PC-3 (cell line): Measurements from ENCODE around the gene STAT5A. TPM values are rescaled to one million over a fixed set of nuclear protein-coding genes. Genes with fewer than 3 reads are reported as not detected.

Experiments
- ATAC-seq: fragments of 200-7000 bp; cut with Tn5 transposase; 2 replicates; pipeline ENCODE4 v1.9.1; 2020; ENCODE audit warnings: mild to moderate bottlenecking, moderate library complexity
- BruUV-seq: library from RNA; stranded (reverse); fragments of 400-500 nt; replicated peaks from 2 replicates; lab custom pipeline; 2021; lab: Mats Ljungman, UMichigan
- CTCF ChIA-PET: fragments of 300-600 bp; sonication (Branson Sonifier 250); formaldehyde crosslinking; loops from one replicate; lab custom pipeline; 2022; ENCODE audit warnings: antibody characterized with exemption; lab: Charles Lee
- POLR2A ChIA-PET: fragments of 300-600 bp; sonication (Branson Sonifier 250); formaldehyde crosslinking; loops from one replicate; lab custom pipeline; 2022; ENCODE audit warnings: antibody characterized with exemption; ENCODE audit not compliant: unreplicated experiment; lab: Charles Lee
- DNase-seq: peaks from one replicate; pipeline ENCODE4 v3.0.0-alpha.2; 2015
- H2AFZ ChIP-seq: fragments of 300-600 bp; sonication (generic); 2 replicates; pipeline ENCODE4 v1.6.0; 2016; ENCODE audit warnings: antibody characterized with exemption, low read length
- H3F3A ChIP-seq: fragments of 300-600 bp; sonication (generic); one replicate; pipeline ENCODE4 v1.6.0; 2017; ENCODE audit warnings: antibody characterized with exemption, low read length, control low read depth, mild to moderate bottlenecking; ENCODE audit not compliant: unreplicated experiment
- H3K27ac ChIP-seq: fragments of 300-600 bp; sonication (generic); 2 replicates; pipeline ENCODE4 v1.5.1; 2016; ENCODE audit warnings: mild to moderate bottlenecking, low read length
- H3K27me3 ChIP-seq: fragments of 300-600 bp; sonication (generic); 2 replicates; pipeline ENCODE4 v1.6.1; 2016; ENCODE audit warnings: low read length, mixed read lengths
- H3K36me3 ChIP-seq: fragments of 300-600 bp; sonication (generic); 2 replicates; pipeline ENCODE4 v1.6.1; 2016; ENCODE audit warnings: low read depth, mixed run types, low read length, mixed read lengths
- H3K4me1 ChIP-seq: fragments of 300-600 bp; sonication (generic); 2 replicates; pipeline ENCODE4 v1.5.1; 2016; ENCODE audit warnings: low read length; ENCODE audit not compliant: insufficient read depth
- H3K4me2 ChIP-seq: fragments of 300-600 bp; sonication (generic); 2 replicates; pipeline ENCODE4 v1.6.0; 2016; ENCODE audit warnings: low read length
- H3K4me3 ChIP-seq: fragments of 300-600 bp; sonication (generic); 2 replicates; pipeline ENCODE4 v1.5.1; 2016; ENCODE audit warnings: mild to moderate bottlenecking, low read length, mixed read lengths
- H3K79me2 ChIP-seq: fragments of 300-600 bp; sonication (generic); 2 replicates; pipeline ENCODE4 v1.6.1; 2017; ENCODE audit warnings: low read length, mixed read lengths
- H3K9ac ChIP-seq: fragments of 300-600 bp; sonication (generic); 2 replicates; pipeline ENCODE4 v1.6.0; 2016; ENCODE audit warnings: mild to moderate bottlenecking, low read length
- H3K9me2 ChIP-seq: fragments of 300-600 bp; sonication (generic); replicated peaks from 2 replicates; pipeline ENCODE4 v1.6.1; 2016; ENCODE audit warnings: mixed run types, low read length, mixed read lengths
- H3K9me3 ChIP-seq: fragments of 300-600 bp; sonication (generic); 2 replicates; pipeline ENCODE4 v1.6.1; 2016; ENCODE audit warnings: low read length, mixed read lengths
- H4K20me1 ChIP-seq: fragments of 300-600 bp; sonication (generic); 2 replicates; pipeline ENCODE4 v1.6.1; 2016; ENCODE audit warnings: low read length, mixed read lengths
- EZH2 ChIP-seq: fragments of 300-600 bp; sonication (generic); IDR thresholded peaks from one replicate; pipeline ENCODE4 v1.6.1; 2017; ENCODE audit warnings: antibody characterized with exemption, mild to moderate bottlenecking, low read length; ENCODE audit not compliant: unreplicated experiment
- EZH2phosphoT487 ChIP-seq: fragments of 300-600 bp; sonication (generic); IDR thresholded peaks from 2 replicates; pipeline ENCODE4 v1.6.1; 2018; ENCODE audit warnings: mild to moderate bottlenecking, antibody characterized with exemption, low read length, borderline replicate concordance
- intact Hi-C: fragments of 100-400 bp; cut with micrococcal nuclease; formaldehyde crosslinking; loops from 2 replicates; pipeline ENCODE4 v1.9.0; 2023
- total RNA-seq: library from RNA; depleted of rRNA; stranded (reverse); fragments of >200 nt; gene quantifications from 2 replicates; pipeline ENCODE4 v1.2.3, GENCODE V29; 2014
- TF ChIP-seq, protein P1 (sequence below): fragments of 300-600 bp; sonication (generic); conservative IDR thresholded peaks from 2 replicates; pipeline ENCODE4 v1.5.1; 2017; ENCODE audit warnings: antibody characterized with exemption, low read depth, mild to moderate bottlenecking, low read length

The STAT5A gene
- total RNA-seq, 1 experiment from 2014 or later = not detected

- intact Hi-C loops = no loop called here
Measured at GRCh38 chr17:42310787-42311215, 22.5 kb downstream of the STAT5A start.

DNA sequence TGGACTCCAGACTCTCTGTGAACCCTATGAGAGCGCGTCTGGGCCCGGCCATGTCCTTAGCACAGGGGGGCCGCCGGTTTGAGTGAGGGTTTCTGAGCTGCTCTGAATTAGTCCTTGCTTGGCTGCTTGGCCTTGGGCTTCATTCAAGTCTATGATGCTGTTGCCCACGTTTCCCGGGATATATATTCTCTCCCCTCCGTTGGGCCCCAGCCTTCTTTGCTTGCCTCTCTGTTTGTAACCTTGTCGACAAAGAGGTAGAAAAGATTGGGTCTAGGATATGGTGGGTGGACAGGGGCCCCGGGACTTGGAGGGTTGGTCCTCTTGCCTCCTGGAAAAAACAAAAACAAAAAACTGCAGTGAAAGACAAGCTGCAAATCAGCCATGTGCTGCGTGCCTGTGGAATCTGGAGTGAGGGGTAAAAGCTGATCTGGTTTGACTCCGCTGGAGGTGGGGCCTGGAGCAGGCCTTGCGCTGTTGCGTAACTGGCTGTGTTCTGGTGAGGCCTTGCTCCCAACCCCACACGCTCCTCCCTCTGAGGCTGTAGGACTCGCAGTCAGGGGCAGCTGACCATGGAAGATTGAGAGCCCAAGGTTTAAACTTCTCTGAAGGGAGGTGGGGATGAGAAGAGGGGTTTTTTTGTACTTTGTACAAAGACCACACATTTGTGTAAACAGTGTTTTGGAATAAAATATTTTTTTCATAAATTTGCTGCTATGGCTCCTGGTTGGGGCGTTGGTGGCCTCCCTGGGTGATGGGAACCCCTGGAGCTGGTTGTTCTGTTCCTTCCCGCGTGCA, 23.1 kb downstream of the STAT5A start:
- Histone ChIP-seq H3K9ac (no peak overlapping the region), H3K27ac (no peak overlapping the region), H3K9me2 (no peaks in the 10 kb centered on the region), H3K27me3 (no peaks in the 10 kb centered on the region), H3K4me3 (no peak overlapping the region), H4K20me1 (no peaks in the 10 kb centered on the region), H2AFZ (no peak overlapping the region), H3K4me2 (no peak overlapping the region), H3K36me3 (no peaks in the 10 kb centered on the region), H3F3A (no peaks in the 10 kb centered on the region), H3K79me2 (no peaks in the 10 kb centered on the region), H3K9me3 (no peaks in the 10 kb centered on the region), H3K4me1 (no peaks in the 10 kb centered on the region)
- POLR2A ChIA-PET = no interaction called here
- BruUV-seq = no TSS peak
- intact Hi-C loops = no loop called here
- DNase-seq (no peak), ATAC-seq (no peak)
- no peak for TF ChIP-seq EZH2
- TF ChIP-seq, protein P1, sequence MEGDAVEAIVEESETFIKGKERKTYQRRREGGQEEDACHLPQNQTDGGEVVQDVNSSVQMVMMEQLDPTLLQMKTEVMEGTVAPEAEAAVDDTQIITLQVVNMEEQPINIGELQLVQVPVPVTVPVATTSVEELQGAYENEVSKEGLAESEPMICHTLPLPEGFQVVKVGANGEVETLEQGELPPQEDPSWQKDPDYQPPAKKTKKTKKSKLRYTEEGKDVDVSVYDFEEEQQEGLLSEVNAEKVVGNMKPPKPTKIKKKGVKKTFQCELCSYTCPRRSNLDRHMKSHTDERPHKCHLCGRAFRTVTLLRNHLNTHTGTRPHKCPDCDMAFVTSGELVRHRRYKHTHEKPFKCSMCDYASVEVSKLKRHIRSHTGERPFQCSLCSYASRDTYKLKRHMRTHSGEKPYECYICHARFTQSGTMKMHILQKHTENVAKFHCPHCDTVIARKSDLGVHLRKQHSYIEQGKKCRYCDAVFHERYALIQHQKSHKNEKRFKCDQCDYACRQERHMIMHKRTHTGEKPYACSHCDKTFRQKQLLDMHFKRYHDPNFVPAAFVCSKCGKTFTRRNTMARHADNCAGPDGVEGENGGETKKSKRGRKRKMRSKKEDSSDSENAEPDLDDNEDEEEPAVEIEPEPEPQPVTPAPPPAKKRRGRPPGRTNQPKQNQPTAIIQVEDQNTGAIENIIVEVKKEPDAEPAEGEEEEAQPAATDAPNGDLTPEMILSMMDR = no peak
- TF ChIP-seq EZH2phosphoT487 = no peak
- CTCF ChIA-PET = no interaction called here

More at GRCh38 chr17:42310787-42311215, 22.5 kb downstream of the STAT5A start:
- Histone ChIP-seq H3K79me2 (no peaks in the 10 kb centered on the region), H3K4me3 (no peak overlapping the region), H3K36me3 (no peaks in the 10 kb centered on the region), H3K27ac (no peak overlapping the region), H3K27me3 (no peaks in the 10 kb centered on the region), H3K9me2 (no peaks in the 10 kb centered on the region), H3K4me1 (no peaks in the 10 kb centered on the region), H3K4me2 (no peak overlapping the region), H3F3A (no peaks in the 10 kb centered on the region), H4K20me1 (no peaks in the 10 kb centered on the region), H3K9me3 (no peaks in the 10 kb centered on the region), H3K9ac (no peak overlapping the region), H2AFZ (no peak overlapping the region)
- DNase-seq (no peak), ATAC-seq (no peak)
- ChIA-PET POLR2A (no interaction called here), CTCF (no interaction called here)
- no TSS peak for BruUV-seq
- TF ChIP-seq EZH2 (no peak), EZH2phosphoT487 (no peak)
- TF ChIP-seq, protein P1 = no peak

GRCh38 chr17:42312035-42312284, 23.7 kb downstream of the STAT5A start:
- Histone ChIP-seq H3K27me3 (no peaks in the 10 kb centered on the region), H3K4me2 (no peak overlapping the region), H3F3A (no peaks in the 10 kb centered on the region), H3K9me3 (no peaks in the 10 kb centered on the region), H3K79me2 (no peaks in the 10 kb centered on the region), H3K4me3 (no peak overlapping the region), H4K20me1 (no peaks in the 10 kb centered on the region), H3K27ac (no peak overlapping the region), H3K9me2 (no peaks in the 10 kb centered on the region), H3K36me3 (no peaks in the 10 kb centered on the region), H3K9ac (no peak overlapping the region), H2AFZ (no peak overlapping the region), H3K4me1 (no peaks in the 10 kb centered on the region)
- ATAC-seq = no peak
- DNase-seq = no peak
- ChIA-PET CTCF (no interaction called here), POLR2A (no interaction called here)
- BruUV-seq = no TSS peak
- no peak for TF ChIP-seq EZH2
- TF ChIP-seq EZH2phosphoT487 = no peak
- TF ChIP-seq, protein P1 = no peak
- intact Hi-C loops = no loop called here
